ENCODE data around the gene CCDC33.

The CCDC33 gene

GRCh38 chr15:74227968-74228722 lies 8.0 kb upstream of the CCDC33 start:
- no peak for TF ChIP-seq CTCF (IDR thresholded peaks at IDR 0.05; ENCODE audit: insufficient read depth, low read depth, low read length, missing control alignments)
- DNase-seq (ENCODE audit: low read depth), result no peak
- no peak overlapping the region for H3K4me3 ChIP-seq (ENCODE audit: low read depth, low read length)

GRCh38 chr15:74228723-74229081 lies 7.4 kb upstream of the CCDC33 start:
- DNase-seq (ENCODE audit: low read depth), result no peak
- no peak overlapping the region for H3K4me3 ChIP-seq (ENCODE audit: low read depth, low read length)

GRCh38 chr15:74229686-74230085 lies 6.4 kb upstream of the CCDC33 start:
- TF ChIP-seq CTCF (IDR thresholded peaks at IDR 0.05; ENCODE audit: insufficient read depth, low read depth, low read length, missing control alignments), result no peak
- H3K4me3 ChIP-seq (ENCODE audit: low read depth, low read length), result no peak overlapping the region
- no peak for DNase-seq (ENCODE audit: low read depth)

More at GRCh38 chr15:74228723-74229081, 7.4 kb upstream of the CCDC33 start:
- no peak for TF ChIP-seq CTCF (IDR thresholded peaks at IDR 0.05; ENCODE audit: insufficient read depth, low read depth, low read length, missing control alignments)

- no peak overlapping the region for H3K4me3 ChIP-seq (ENCODE audit: low read depth, low read length)
- no peak for TF ChIP-seq CTCF (IDR thresholded peaks at IDR 0.05; ENCODE audit: insufficient read depth, low read depth, low read length, missing control alignments)
- DNase-seq (ENCODE audit: low read depth), result no peak
These were observed 4.7 kb upstream of the CCDC33 start for GRCh38 chr15:74231475-74231874.

- no peak for TF ChIP-seq CTCF (IDR thresholded peaks at IDR 0.05; ENCODE audit: insufficient read depth, low read depth, low read length, missing control alignments)
- no peak overlapping the region for H3K4me3 ChIP-seq (ENCODE audit: low read depth, low read length)
- DNase-seq (ENCODE audit: low read depth), result no peak
These were observed 2.8 kb upstream of the CCDC33 start for GRCh38 chr15:74233373-74233772.

GRCh38 chr15:74233851-74234597 lies 2.1 kb upstream of the CCDC33 start:
- no peak for TF ChIP-seq CTCF (IDR thresholded peaks at IDR 0.05; ENCODE audit: insufficient read depth, low read depth, low read length, missing control alignments)
- no peak overlapping the region for H3K4me3 ChIP-seq (ENCODE audit: low read depth, low read length)
- DNase-seq (ENCODE audit: low read depth), result no peak
